H4 (cell line): ENCODE measurements around the gene TSPAN11. TPM values are rescaled to one million over a fixed set of nuclear protein-coding genes. Genes with fewer than 3 reads are reported as not detected.
"Not testable (repeated sequence)": the region's sequence is repeated elsewhere in the genome, so short reads cannot be mapped to it uniquely, and the experiment has no call there.

Source experiments
- DNase-seq: peaks from one replicate; pipeline ENCODE4 v3.0.0-alpha.2; 2015; ENCODE audit warnings: low spot score
- total RNA-seq: library from RNA; depleted of rRNA; stranded (reverse); fragments of >200 nt; shearing (Covaris generic); gene quantifications from 2 replicates; pipeline ENCODE4 v1.2.3, GENCODE V29; 2014; rRNA removed

TSPAN11 gene
- total RNA-seq = 0.70 and 1.8 TPM in 2 replicates

- no peak for DNase-seq
Measured at GRCh38 chr12:30926243-30927221, at the start of gene TSPAN11. Gene TSPAN11 (plus strand): TSS chr12:30926748. CDS start chr12:30953992, 27,244 bp downstream.

GRCh38 chr12:30877105-30877875 lies 49.3 kb upstream of the TSPAN11 start:
- DNase-seq = no peak

GRCh38 chr12:30878024-30878423 lies 48.5 kb upstream of the TSPAN11 start:
- no peak for DNase-seq

GRCh38 chr12:30880061-30880460 lies 46.5 kb upstream of the TSPAN11 start:
- DNase-seq = no peak

- no peak for DNase-seq
Measured at GRCh38 chr12:30880813-30881212, 45.7 kb upstream of the TSPAN11 start.

GRCh38 chr12:30882706-30883105 lies 43.8 kb upstream of the TSPAN11 start:
- no peak for DNase-seq

- no peak for DNase-seq
Measured at GRCh38 chr12:30884799-30885198, 41.7 kb upstream of the TSPAN11 start.

GRCh38 chr12:30885321-30885720 lies 41.2 kb upstream of the TSPAN11 start:
- no peak for DNase-seq

GRCh38 chr12:30887226-30887625 lies 39.3 kb upstream of the TSPAN11 start:
- no peak for DNase-seq

- no peak for DNase-seq
Measured at GRCh38 chr12:30888241-30888640, 38.3 kb upstream of the TSPAN11 start.

GRCh38 chr12:30894531-30894930 lies 32.0 kb upstream of the TSPAN11 start:
- not testable (repeated sequence) for DNase-seq

- no peak for DNase-seq
Measured at GRCh38 chr12:30896461-30896860, 30.1 kb upstream of the TSPAN11 start.

GRCh38 chr12:30898846-30899245 lies 27.7 kb upstream of the TSPAN11 start:
- DNase-seq = no peak

GRCh38 chr12:30900351-30900750 lies 26.2 kb upstream of the TSPAN11 start:
- no peak for DNase-seq

- DNase-seq = no peak
Measured at GRCh38 chr12:30902001-30902400, 24.5 kb upstream of the TSPAN11 start.

GRCh38 chr12:30902596-30902995 lies 24.0 kb upstream of the TSPAN11 start:
- no peak for DNase-seq

GRCh38 chr12:30905463-30906009 lies 21.0 kb upstream of the TSPAN11 start:
- DNase-seq = no peak

- no peak for DNase-seq
Measured at GRCh38 chr12:30908076-30908721, 18.3 kb upstream of the TSPAN11 start.

GRCh38 chr12:30908722-30909348 lies 17.7 kb upstream of the TSPAN11 start:
- DNase-seq = peak; percentile 92

- no peak for DNase-seq
Measured at GRCh38 chr12:30909349-30910037, 17.1 kb upstream of the TSPAN11 start.

GRCh38 chr12:30910038-30910350 lies 16.6 kb upstream of the TSPAN11 start:
- no peak for DNase-seq
